GM19035 (cell line): ENCODE data around the gene XYLT1.

Experiments used
- ATAC-seq: cut with Tn5 transposase; IDR thresholded peaks from one replicate; pipeline ENCODE4 v1.9.1; 2021; ENCODE audit not compliant: unreplicated experiment

Gene XYLT1

GRCh38 chr16:17404941-17405689 lies 65.6 kb downstream of the XYLT1 start:
- ATAC-seq, result no peak

GRCh38 chr16:17403859-17404545 lies 66.8 kb downstream of the XYLT1 start:
- no peak for ATAC-seq

GRCh38 chr16:17403156-17403809 lies 67.5 kb downstream of the XYLT1 start:
- no peak for ATAC-seq

GRCh38 chr16:17397499-17397891 lies 73.3 kb downstream of the XYLT1 start:
- no peak for ATAC-seq

GRCh38 chr16:17396762-17397498 lies 73.8 kb downstream of the XYLT1 start:
- no peak for ATAC-seq

GRCh38 chr16:17395849-17396480 lies 74.8 kb downstream of the XYLT1 start:
- no peak for ATAC-seq

GRCh38 chr16:17392857-17393692 lies 77.7 kb downstream of the XYLT1 start:
- ATAC-seq, result no peak

- ATAC-seq, result no peak
These were observed 78.5 kb downstream of the XYLT1 start for GRCh38 chr16:17392127-17392856.

- no peak for ATAC-seq
These were observed 79.0 kb downstream of the XYLT1 start for GRCh38 chr16:17391715-17392114.

GRCh38 chr16:17389384-17389783 lies 81.4 kb downstream of the XYLT1 start:
- ATAC-seq, result no peak

GRCh38 chr16:17387256-17387655 lies 83.5 kb downstream of the XYLT1 start:
- no peak for ATAC-seq

GRCh38 chr16:17386229-17386628 lies 84.5 kb downstream of the XYLT1 start:
- ATAC-seq, result no peak

GRCh38 chr16:17384471-17384870 lies 86.3 kb downstream of the XYLT1 start:
- no peak for ATAC-seq

- no peak for ATAC-seq
These were observed 87.6 kb downstream of the XYLT1 start for GRCh38 chr16:17382949-17383863.

- no peak for ATAC-seq
These were observed 88.2 kb downstream of the XYLT1 start for GRCh38 chr16:17382514-17382913.

- ATAC-seq, result no peak
These were observed 89.0 kb downstream of the XYLT1 start for GRCh38 chr16:17381784-17382183.

- ATAC-seq, result no peak
These were observed 90.1 kb downstream of the XYLT1 start for GRCh38 chr16:17380613-17381012.

- no peak for ATAC-seq
These were observed 91.6 kb downstream of the XYLT1 start for GRCh38 chr16:17379121-17379571.
